NT2/D1 (cell line): ENCODE data around the gene SYNGR4.

Source experiments
- DNase-seq: peaks from one replicate; pipeline ENCODE4 v3.0.0-alpha.2; 2011; ENCODE audit warnings: low read depth, low spot score
- H3K27me3 ChIP-seq: 2 replicates; pipeline ENCODE4 v1.6.0; 2011; ENCODE audit warnings: mild to moderate bottlenecking; ENCODE audit not compliant: insufficient read length, insufficient read depth
- H3K36me3 ChIP-seq: 2 replicates; pipeline ENCODE4 v1.6.1; 2011; ENCODE audit warnings: mild to moderate bottlenecking, low read length, mixed read lengths; ENCODE audit not compliant: insufficient read depth, insufficient read length
- H3K4me1 ChIP-seq: 2 replicates; pipeline ENCODE4 v1.5.1; 2011; ENCODE audit not compliant: insufficient read depth, insufficient read length
- H3K4me3 ChIP-seq: 2 replicates; pipeline ENCODE4 v1.5.1; 2011; ENCODE audit warnings: low read depth; ENCODE audit not compliant: insufficient read length
- H3K9ac ChIP-seq: 2 replicates; pipeline ENCODE4 v1.6.0; 2011; ENCODE audit warnings: low read depth; ENCODE audit not compliant: insufficient read length
- H3K9me3 ChIP-seq: 2 replicates; pipeline ENCODE4 v1.5.1; 2011; ENCODE audit warnings: mild to moderate bottlenecking, low read length; ENCODE audit not compliant: insufficient read depth
- SUZ12 ChIP-seq: IDR thresholded peaks from 2 replicates; pipeline ENCODE4 v1.6.1; 2011; ENCODE audit not compliant: insufficient read length, insufficient read depth; ENCODE audit errors: extremely low read depth
- YY1 ChIP-seq: IDR thresholded peaks from 2 replicates; pipeline ENCODE4 v1.6.1; 2011; ENCODE audit not compliant: insufficient read length, insufficient read depth
- ZNF274 ChIP-seq: IDR thresholded peaks from 2 replicates; pipeline ENCODE4 v1.6.1; 2011; ENCODE audit warnings: mild to moderate bottlenecking, low read depth, low read length

Gene SYNGR4

GRCh38 chr19:48413879-48414587 lies 49.9 kb downstream of the SYNGR4 start:
- TF ChIP-seq ZNF274 (no peak), SUZ12 (no peak), YY1 (no peak)
- Histone ChIP-seq H3K4me3 (peak overlapping the region; percentile 36), H3K4me1 (peaks cover 11% of the 10 kb centered on the region), H3K36me3 (peaks cover 6% of the 10 kb centered on the region), H3K27me3 (peaks cover 11% of the 10 kb centered on the region), H3K9me3 (no peaks in the 10 kb centered on the region), H3K9ac (peak overlapping the region; percentile 37)
- DNase-seq, result no peak

- H3K36me3 ChIP-seq, result peaks cover 6% of the 10 kb centered on the region
- H3K4me3 ChIP-seq, result no peak overlapping the region
- H3K9ac ChIP-seq, result peak overlapping the region; percentile 56
- H3K27me3 ChIP-seq, result peaks cover 11% of the 10 kb centered on the region
- no peaks in the 10 kb centered on the region for H3K9me3 ChIP-seq
- TF ChIP-seq SUZ12, result no peak
- TF ChIP-seq ZNF274, result no peak
- no peak for TF ChIP-seq YY1
- H3K4me1 ChIP-seq, result peaks cover 12% of the 10 kb centered on the region
- DNase-seq, result peak; percentile 80
Observed at GRCh38 chr19:48415395-48415794, 51.2 kb downstream of the SYNGR4 start.

GRCh38 chr19:48415806-48416221 lies 51.6 kb downstream of the SYNGR4 start:
- Histone ChIP-seq H3K9ac (peak overlapping the region; percentile 56), H3K4me1 (peaks cover 12% of the 10 kb centered on the region), H3K9me3 (no peaks in the 10 kb centered on the region), H3K4me3 (no peak overlapping the region), H3K27me3 (peaks cover 11% of the 10 kb centered on the region), H3K36me3 (peaks cover 6% of the 10 kb centered on the region)
- DNase-seq, result no peak
- TF ChIP-seq YY1, result no peak
- no peak for TF ChIP-seq ZNF274
- no peak for TF ChIP-seq SUZ12

- DNase-seq, result no peak
- peaks cover 12% of the 10 kb centered on the region for H3K4me1 ChIP-seq
- peaks cover 11% of the 10 kb centered on the region for H3K27me3 ChIP-seq
- TF ChIP-seq ZNF274, result no peak
- TF ChIP-seq YY1, result no peak
- no peak for TF ChIP-seq SUZ12
- H3K9ac ChIP-seq, result no peak overlapping the region
- peaks cover 6% of the 10 kb centered on the region for H3K36me3 ChIP-seq
- no peaks in the 10 kb centered on the region for H3K9me3 ChIP-seq
- H3K4me3 ChIP-seq, result no peak overlapping the region
Observed at GRCh38 chr19:48417421-48417820, 53.3 kb downstream of the SYNGR4 start.

GRCh38 chr19:48418317-48419064 lies 54.3 kb downstream of the SYNGR4 start:
- Histone ChIP-seq H3K4me1 (peaks cover 12% of the 10 kb centered on the region), H3K9me3 (no peaks in the 10 kb centered on the region), H3K36me3 (peaks cover 6% of the 10 kb centered on the region), H3K27me3 (peaks cover 11% of the 10 kb centered on the region), H3K4me3 (no peak overlapping the region), H3K9ac (peak overlapping the region; percentile 70)
- no peak for DNase-seq
- TF ChIP-seq YY1, result no peak

GRCh38 chr19:48419158-48419920 lies 55.2 kb downstream of the SYNGR4 start:
- TF ChIP-seq ZNF274 (no peak), YY1 (no peak), SUZ12 (no peak)
- DNase-seq, result no peak
- Histone ChIP-seq H3K4me3 (peak overlapping the region; percentile 11), H3K9me3 (no peaks in the 10 kb centered on the region), H3K36me3 (peaks cover 6% of the 10 kb centered on the region), H3K27me3 (peaks cover 2% of the 10 kb centered on the region), H3K4me1 (peaks cover 7% of the 10 kb centered on the region), H3K9ac (peak overlapping the region; percentile 70)

GRCh38 chr19:48421548-48421947 lies 57.4 kb downstream of the SYNGR4 start:
- Histone ChIP-seq H3K9me3 (no peaks in the 10 kb centered on the region), H3K9ac (peak overlapping the region; percentile 10), H3K4me1 (peaks cover 7% of the 10 kb centered on the region), H3K27me3 (no peaks in the 10 kb centered on the region), H3K36me3 (no peaks in the 10 kb centered on the region), H3K4me3 (no peak overlapping the region)
- TF ChIP-seq SUZ12, result no peak
- no peak for TF ChIP-seq ZNF274
- TF ChIP-seq YY1, result no peak
- DNase-seq, result no peak
